Left lung (tissue), 10 donors: Measurements from ENCODE around the gene NKX3-2. TPM values are rescaled to one million over a fixed set of nuclear protein-coding genes. Genes with fewer than 3 reads are reported as not detected.
A peak's percentile ranks its signal among the peaks of the same experiment; 100 is the strongest.

Experiments used
- ATAC-seq: fragments of 200-7000 bp; cut with Tn5 transposase; one replicate; pipeline ENCODE4 v1.9.1; 2020; ENCODE audit warnings: moderate library complexity
- DNase-seq, 4 donors: peaks; one replicate each; pipeline ENCODE4 v3.0.0-alpha.2; 2013 to 2020
- H3K27ac ChIP-seq, 2 donors: fragments of 200-600 bp; sonication (generic) in 1 of 2; one replicate each; pipeline versions ENCODE4 v1.5.0 to v1.8.0; 2020 to 2021
- H3K27me3 ChIP-seq, 2 donors: fragments of 200-600 bp; sonication (generic) in 1 of 2; one replicate each; pipeline versions ENCODE4 v1.5.0 to v1.8.0; 2020 to 2021
- H3K36me3 ChIP-seq, 2 donors: fragments of 200-600 bp; sonication (generic) in 1 of 2; one replicate each; pipeline versions ENCODE4 v1.5.0 to v1.8.0; 2020 to 2021
- H3K4me1 ChIP-seq, 2 donors: fragments of 200-600 bp; one replicate each; pipeline ENCODE4 v1.8.0; 2021
- H3K4me3 ChIP-seq, 2 donors: fragments of 200-600 bp; sonication (generic) in 1 of 2; one replicate each; pipeline versions ENCODE4 v1.5.0 to v1.8.0; 2020 to 2021; ENCODE audit warnings: mild to moderate bottlenecking in 1 of 2
- H3K9me3 ChIP-seq, 2 donors: fragments of 200-600 bp; sonication (generic) in 1 of 2; one replicate each; pipeline versions ENCODE4 v1.5.0 to v1.8.0; 2020 to 2021
- CTCF ChIP-seq, 2 donors: fragments of 200-600 bp; sonication (generic) in 1 of 2; IDR thresholded peaks; one replicate each; pipeline versions ENCODE4 v1.5.0 to v1.8.0; 2021; ENCODE audit warnings: antibody characterized with exemption in 2 of 2
- intact Hi-C, 2 donors: fragments of 100-400 bp; cut with DNase I; formaldehyde crosslinking; loops; one replicate each; pipeline versions ENCODE4 v1.11.2 to v1.14.2; 2022
- polyA plus RNA-seq, 6 donors: library from polyadenylated mRNA; unstranded; fragments of 120-200 nt; gene quantifications; one replicate each; pipeline ENCODE4 v1.2.1, GENCODE V29; 2013; ENCODE audit not compliant: insufficient read length in 6 of 6
- total RNA-seq, 2 donors: library from RNA; stranded (reverse); fragmentation: NEBNext Ultra II Directional; extraction: Animal tissue kit (Norgen Biotek cat#: 25700); gene quantifications; one replicate each; pipeline ENCODE4 v1.2.1, GENCODE V29; 2021
- donor health status: DM: no; HTN: yes; CAD: no.
- donor health status: DM: no; HTN: no; CAD: no.

The NKX3-2 gene
- total and polyA plus RNA-seq, 8 donors = 0.09 to 0.44 (median 0.13) TPM; not detected in 3

- H3K36me3 ChIP-seq = no peaks in the 10 kb centered on the region
- peaks cover 0 to 7% of the 10 kb centered on the region in 2 donors for H3K9me3 ChIP-seq
- TF ChIP-seq CTCF (IDR thresholded peaks at IDR 0.05) = no peak
- intact Hi-C loops = no loop called here
- no peak overlapping the region for H3K4me3 ChIP-seq
- ATAC-seq = no peak
- no peak for DNase-seq
- peaks cover 0 to 35% of the 10 kb centered on the region in 2 donors for H3K4me1 ChIP-seq
- H3K27me3 ChIP-seq = peaks cover 99 to 100% of the 10 kb centered on the region in 2 donors
- no peak overlapping the region for H3K27ac ChIP-seq
Measured at GRCh38 chr4:13526658-13527057, 17.6 kb downstream of the NKX3-2 start.

- intact Hi-C loops = no loop called here
- Histone ChIP-seq H3K27ac (no peak overlapping the region), H3K4me1 (peaks cover 0 to 27% of the 10 kb centered on the region in 2 donors), H3K36me3 (no peaks in the 10 kb centered on the region), H3K27me3 (peaks cover 99 to 100% of the 10 kb centered on the region in 2 donors), H3K9me3 (peaks cover 0 to 7% of the 10 kb centered on the region in 2 donors), H3K4me3 (no peak overlapping the region)
- TF ChIP-seq CTCF (IDR thresholded peaks at IDR 0.05) = no peak
- ATAC-seq = no peak
- DNase-seq = no peak
Measured at GRCh38 chr4:13525606-13526281, 18.6 kb downstream of the NKX3-2 start.

GRCh38 chr4:13524504-13525243 lies 19.6 kb downstream of the NKX3-2 start:
- DNase-seq (peak in 1 of 4 donors; percentile 65), ATAC-seq (no peak)
- H3K9me3 ChIP-seq = peaks cover 0 to 7% of the 10 kb centered on the region in 2 donors
- no peak overlapping the region for H3K27ac ChIP-seq
- H3K4me3 ChIP-seq = no peak overlapping the region
- no peak for TF ChIP-seq CTCF (IDR thresholded peaks at IDR 0.05)
- intact Hi-C loops = no loop called here
- H3K27me3 ChIP-seq = peaks cover 100% of the 10 kb centered on the region in 2 donors
- H3K36me3 ChIP-seq = no peaks in the 10 kb centered on the region
- H3K4me1 ChIP-seq = peaks cover 0 to 27% of the 10 kb centered on the region in 2 donors

- Histone ChIP-seq H3K36me3 (no peaks in the 10 kb centered on the region), H3K4me3 (no peak overlapping the region), H3K9me3 (peaks cover 0 to 7% of the 10 kb centered on the region in 2 donors), H3K27ac (no peak overlapping the region), H3K27me3 (peaks cover 99 to 100% of the 10 kb centered on the region in 2 donors), H3K4me1 (peaks cover 0 to 20% of the 10 kb centered on the region in 2 donors)
- ATAC-seq = no peak
- TF ChIP-seq CTCF (IDR thresholded peaks at IDR 0.05) = no peak
- intact Hi-C loops = no loop called here
- DNase-seq = peak in 1 of 4 donors; percentile 61
Measured at GRCh38 chr4:13523591-13524503, 20.5 kb downstream of the NKX3-2 start.
